Keratinocyte (primary cell): ENCODE results near the gene CFI. TPM values are rescaled to one million over a fixed set of nuclear protein-coding genes. Genes with fewer than 3 reads are reported as not detected.

Experiments used
- DNase-seq: peaks from one replicate; pipeline ENCODE4 v3.0.0-alpha.2; 2011; ENCODE audit warnings: low read depth, missing footprints, low spot score
- FAIRE-seq: peaks from 2 replicates; lab custom pipeline; 2011; peaks lifted over from hg19 to GRCh38; lab: Jason Lieb, UNC
- H2AFZ ChIP-seq: 2 replicates; pipeline ENCODE4 v1.6.0; 2012; ENCODE audit warnings: low read length, control low read depth, inconsistent platforms; ENCODE audit not compliant: control insufficient read depth
- H3K27ac ChIP-seq: 2 replicates; pipeline ENCODE4 v1.5.1; 2011; ENCODE audit warnings: low read length; ENCODE audit not compliant: control insufficient read depth, insufficient read depth
- H3K27me3 ChIP-seq: 3 replicates; pipeline ENCODE4 v1.6.0; 2011; ENCODE audit warnings: low read length; ENCODE audit not compliant: control insufficient read depth, insufficient read depth; ENCODE audit errors: extremely low read depth
- H3K36me3 ChIP-seq, 2 experiments: 2 replicates in 1 of 2; 3 replicates in 1 of 2; pipeline ENCODE4 v1.5.1; 2011; ENCODE audit warnings: low read length in 2 of 2, mild to moderate bottlenecking in 1 of 2; ENCODE audit not compliant: control insufficient read depth in 2 of 2, insufficient read depth in 2 of 2; ENCODE audit errors: extremely low read depth in 1 of 2
- H3K4me1 ChIP-seq: 3 replicates; pipeline ENCODE4 v1.5.1; 2011; ENCODE audit warnings: low read length; ENCODE audit not compliant: control insufficient read depth, insufficient read depth; ENCODE audit errors: extremely low read depth
- H3K4me2 ChIP-seq: 3 replicates; pipeline ENCODE4 v1.6.0; 2011; ENCODE audit warnings: low read depth, low read length; ENCODE audit not compliant: control insufficient read depth, insufficient read depth; ENCODE audit errors: extremely low read depth
- H3K4me3 ChIP-seq, 3 experiments: fragments of 200-600 bp in 1 of 3; sonication (generic) in 1 of 3; 2 replicates in 2 of 3; 3 replicates in 1 of 3; pipeline ENCODE4 v1.5.1; 2011 to 2016; ENCODE audit warnings: low read length in 3 of 3, mild to moderate bottlenecking in 3 of 3, control low read depth in 2 of 3, inconsistent platforms in 1 of 3, low read depth in 1 of 3, mixed read lengths in 1 of 3, mixed run types in 1 of 3, moderate library complexity in 1 of 3; ENCODE audit not compliant: control insufficient read depth in 2 of 3, insufficient read depth in 2 of 3; ENCODE audit errors: extremely low read depth in 1 of 3
- H3K79me2 ChIP-seq: 2 replicates; pipeline ENCODE4 v1.6.0; 2012; ENCODE audit warnings: low read length; ENCODE audit not compliant: control insufficient read depth, insufficient read depth
- H3K9ac ChIP-seq: 3 replicates; pipeline ENCODE4 v1.6.0; 2011; ENCODE audit warnings: low read length; ENCODE audit not compliant: control insufficient read depth, insufficient read depth; ENCODE audit errors: extremely low read depth
- H3K9me1 ChIP-seq: 3 replicates; pipeline ENCODE4 v1.6.0; 2011; ENCODE audit warnings: low read length; ENCODE audit not compliant: control insufficient read depth, insufficient read depth; ENCODE audit errors: extremely low read depth
- H3K9me3 ChIP-seq: 2 replicates; pipeline ENCODE4 v1.5.1; 2012; ENCODE audit warnings: low read depth, low read length; ENCODE audit not compliant: control insufficient read depth
- H4K20me1 ChIP-seq: 3 replicates; pipeline ENCODE4 v1.6.0; 2011; ENCODE audit warnings: low read length; ENCODE audit not compliant: control insufficient read depth, insufficient read depth; ENCODE audit errors: extremely low read depth
- EZH2 ChIP-seq: IDR thresholded peaks from one replicate; pipeline ENCODE4 v1.6.1; 2012; ENCODE audit warnings: inconsistent platforms, mild to moderate bottlenecking, low read length, moderate library complexity
- dilution Hi-C: fragments of 300-500 bp; cut with MboI; formaldehyde crosslinking; loops from one replicate; pipeline ENCODE4 v1.7.0; 2020; ENCODE audit warnings: low sequenced_read_pairs; ENCODE audit not compliant: extremely low pct_ligation_motif_present
- polyA plus RNA-seq, 5 experiments: library from polyadenylated mRNA; depleted of rRNA in 3 of 5; stranded (reverse) in 3 of 5; stranded (forward) in 1 of 5; unstranded in 1 of 5; fragments of >200 nt; gene quantifications; 1 replicate in 1 of 5; 2 replicates in 3 of 5; 3 replicates in 1 of 5; pipeline versions ENCODE4 v1.2.1 to v1.2.3, GENCODE V29; 2011 to 2012; ENCODE audit warnings: missing spikeins in 2 of 5, low read depth in 1 of 5, low replicate concordance in 1 of 5
- TF ChIP-seq, protein P1 (sequence below), 3 experiments: IDR thresholded peaks in 1 of 3; conservative IDR thresholded peaks in 1 of 3; optimal IDR thresholded peaks in 1 of 3; 2 replicates in 2 of 3; 3 replicates in 1 of 3; pipeline versions ENCODE3 to v1.5.1; 2011; ENCODE audit warnings: low read length in 3 of 3, mild to moderate bottlenecking in 3 of 3, moderate library complexity in 2 of 3, control low read depth in 1 of 3, inconsistent platforms in 1 of 3; ENCODE audit not compliant: insufficient read depth in 2 of 3; ENCODE audit errors: extremely low read depth in 1 of 3

Gene CFI
- polyA plus RNA-seq, 1 donor (not counting 4 experiments of a cell fraction or from before 2014, with no cell fraction given), result not detected

DNA sequence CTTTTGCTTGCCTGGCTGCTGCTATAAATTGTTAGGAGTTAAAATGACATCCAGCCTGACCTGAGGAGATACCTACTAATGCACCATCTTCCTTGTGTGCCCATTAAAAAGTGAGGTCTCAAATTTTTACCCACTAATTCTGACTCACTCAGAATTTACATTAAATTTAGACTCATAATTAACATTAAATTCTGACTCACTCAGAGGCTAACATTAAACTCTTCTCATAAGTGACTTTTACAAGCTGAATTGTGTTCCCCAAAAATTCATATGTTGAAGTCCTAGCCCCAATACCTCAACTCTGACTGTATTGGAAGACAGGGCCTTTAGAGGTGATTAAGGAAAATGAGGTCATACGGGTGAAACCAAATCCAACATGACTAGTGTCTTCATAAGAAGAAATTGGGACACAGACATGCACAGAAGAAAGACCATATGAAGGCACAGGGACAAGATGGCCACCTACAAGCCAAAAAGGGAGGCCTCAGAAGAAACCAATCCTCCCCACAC is 110.3 kb downstream of the CFI start:
- FAIRE-seq (no peak), DNase-seq (no peak)
- Histone ChIP-seq H3K36me3 (peaks cover 2 to 12% of the 10 kb centered on the region in 2 experiments), H3K79me2 (no peaks in the 10 kb centered on the region), H3K4me2 (no peak overlapping the region), H4K20me1 (no peaks in the 10 kb centered on the region), H3K9ac (no peak overlapping the region), H3K27ac (no peak overlapping the region), H3K4me3 (no peak overlapping the region), H3K27me3 (no peaks in the 10 kb centered on the region), H3K9me3 (no peaks in the 10 kb centered on the region), H2AFZ (no peak overlapping the region), H3K9me1 (no peaks in the 10 kb centered on the region), H3K4me1 (no peaks in the 10 kb centered on the region)
- TF ChIP-seq EZH2, result no peak
- TF ChIP-seq, protein P1, sequence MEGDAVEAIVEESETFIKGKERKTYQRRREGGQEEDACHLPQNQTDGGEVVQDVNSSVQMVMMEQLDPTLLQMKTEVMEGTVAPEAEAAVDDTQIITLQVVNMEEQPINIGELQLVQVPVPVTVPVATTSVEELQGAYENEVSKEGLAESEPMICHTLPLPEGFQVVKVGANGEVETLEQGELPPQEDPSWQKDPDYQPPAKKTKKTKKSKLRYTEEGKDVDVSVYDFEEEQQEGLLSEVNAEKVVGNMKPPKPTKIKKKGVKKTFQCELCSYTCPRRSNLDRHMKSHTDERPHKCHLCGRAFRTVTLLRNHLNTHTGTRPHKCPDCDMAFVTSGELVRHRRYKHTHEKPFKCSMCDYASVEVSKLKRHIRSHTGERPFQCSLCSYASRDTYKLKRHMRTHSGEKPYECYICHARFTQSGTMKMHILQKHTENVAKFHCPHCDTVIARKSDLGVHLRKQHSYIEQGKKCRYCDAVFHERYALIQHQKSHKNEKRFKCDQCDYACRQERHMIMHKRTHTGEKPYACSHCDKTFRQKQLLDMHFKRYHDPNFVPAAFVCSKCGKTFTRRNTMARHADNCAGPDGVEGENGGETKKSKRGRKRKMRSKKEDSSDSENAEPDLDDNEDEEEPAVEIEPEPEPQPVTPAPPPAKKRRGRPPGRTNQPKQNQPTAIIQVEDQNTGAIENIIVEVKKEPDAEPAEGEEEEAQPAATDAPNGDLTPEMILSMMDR (optimal IDR thresholded peaks at IDR 0.05 in 1 of 3, IDR thresholded peaks at IDR 0.05 in 1 of 3, conservative IDR thresholded peaks at IDR 0.05 in 1 of 3; ENCODE audit: extremely low read depth in 1 of 3, insufficient read depth in 2 of 3, low read length in 3 of 3), result no peak
- dilution Hi-C loops, result no loop called here

Other genes with a start within 250 kb of the CFI start
- gene MCUB, start 241.8 kb downstream of the CFI start, polyA plus RNA-seq, result 13.1 to 20.6 TPM (median 20.3 TPM) in 3 replicates
- gene CASP6, start 98.6 kb downstream of the CFI start, polyA plus RNA-seq, result 44.6 to 52.7 TPM (median 52.0 TPM) in 3 replicates
- gene PLA2G12A, start 71.9 kb downstream of the CFI start, polyA plus RNA-seq, result 14.8 to 80.8 TPM (median 63.7 TPM) in 3 replicates
- 14.8 to 31.9 TPM (median 24.2 TPM) in 3 replicates for gene GAR1, start 13.8 kb upstream of the CFI start, polyA plus RNA-seq
- gene RRH, start 26.0 kb upstream of the CFI start, polyA plus RNA-seq, result 0.09 to 0.20 TPM (median 0.15 TPM) in 3 replicates
- gene LRIT3, start 46.1 kb upstream of the CFI start, polyA plus RNA-seq, result 0.05 to 0.12 TPM (median 0.09 TPM) in 3 replicates
- 0.58 to 1.3 TPM (median 0.97 TPM) in 3 replicates for gene EGF, start 110.9 kb upstream of the CFI start, polyA plus RNA-seq